Measurements from ENCODE around the gene NUP93.

DNA sequence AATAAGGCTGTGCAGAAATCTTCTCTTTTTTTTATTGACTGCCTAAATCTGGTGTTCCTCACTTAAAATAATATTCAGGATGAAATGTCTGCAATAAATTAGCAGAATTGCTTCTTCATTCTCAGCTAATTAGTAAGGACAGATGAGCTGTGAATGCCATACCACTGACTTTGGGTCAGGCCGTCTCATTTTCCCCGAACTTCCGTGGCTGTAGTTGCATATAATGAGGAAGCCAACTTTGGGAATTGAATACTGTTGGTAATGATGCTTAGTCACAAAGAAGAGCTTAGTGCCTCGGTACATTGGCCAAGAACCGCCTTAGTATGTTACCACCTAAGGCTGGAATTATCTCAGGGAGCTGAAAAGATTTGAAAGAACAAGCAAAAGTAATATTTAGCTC, 47.6 kb downstream of the NUP93 start:
- TF ChIP-seq HCFC1 (IDR thresholded peaks at IDR 0.05; ENCODE audit: low read depth, low read length), result no peak
- TF ChIP-seq, protein P1, sequence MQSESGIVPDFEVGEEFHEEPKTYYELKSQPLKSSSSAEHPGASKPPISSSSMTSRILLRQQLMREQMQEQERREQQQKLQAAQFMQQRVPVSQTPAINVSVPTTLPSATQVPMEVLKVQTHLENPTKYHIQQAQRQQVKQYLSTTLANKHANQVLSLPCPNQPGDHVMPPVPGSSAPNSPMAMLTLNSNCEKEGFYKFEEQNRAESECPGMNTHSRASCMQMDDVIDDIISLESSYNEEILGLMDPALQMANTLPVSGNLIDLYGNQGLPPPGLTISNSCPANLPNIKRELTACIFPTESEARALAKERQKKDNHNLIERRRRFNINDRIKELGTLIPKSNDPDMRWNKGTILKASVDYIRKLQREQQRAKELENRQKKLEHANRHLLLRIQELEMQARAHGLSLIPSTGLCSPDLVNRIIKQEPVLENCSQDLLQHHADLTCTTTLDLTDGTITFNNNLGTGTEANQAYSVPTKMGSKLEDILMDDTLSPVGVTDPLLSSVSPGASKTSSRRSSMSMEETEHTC (IDR thresholded peaks at IDR 0.05), result no peak
- TF ChIP-seq POLR2AphosphoS5 (IDR thresholded peaks at IDR 0.05; ENCODE audit: control insufficient read depth, insufficient read depth, low read depth, low read length), result no peak
- TF ChIP-seq, protein P2, sequence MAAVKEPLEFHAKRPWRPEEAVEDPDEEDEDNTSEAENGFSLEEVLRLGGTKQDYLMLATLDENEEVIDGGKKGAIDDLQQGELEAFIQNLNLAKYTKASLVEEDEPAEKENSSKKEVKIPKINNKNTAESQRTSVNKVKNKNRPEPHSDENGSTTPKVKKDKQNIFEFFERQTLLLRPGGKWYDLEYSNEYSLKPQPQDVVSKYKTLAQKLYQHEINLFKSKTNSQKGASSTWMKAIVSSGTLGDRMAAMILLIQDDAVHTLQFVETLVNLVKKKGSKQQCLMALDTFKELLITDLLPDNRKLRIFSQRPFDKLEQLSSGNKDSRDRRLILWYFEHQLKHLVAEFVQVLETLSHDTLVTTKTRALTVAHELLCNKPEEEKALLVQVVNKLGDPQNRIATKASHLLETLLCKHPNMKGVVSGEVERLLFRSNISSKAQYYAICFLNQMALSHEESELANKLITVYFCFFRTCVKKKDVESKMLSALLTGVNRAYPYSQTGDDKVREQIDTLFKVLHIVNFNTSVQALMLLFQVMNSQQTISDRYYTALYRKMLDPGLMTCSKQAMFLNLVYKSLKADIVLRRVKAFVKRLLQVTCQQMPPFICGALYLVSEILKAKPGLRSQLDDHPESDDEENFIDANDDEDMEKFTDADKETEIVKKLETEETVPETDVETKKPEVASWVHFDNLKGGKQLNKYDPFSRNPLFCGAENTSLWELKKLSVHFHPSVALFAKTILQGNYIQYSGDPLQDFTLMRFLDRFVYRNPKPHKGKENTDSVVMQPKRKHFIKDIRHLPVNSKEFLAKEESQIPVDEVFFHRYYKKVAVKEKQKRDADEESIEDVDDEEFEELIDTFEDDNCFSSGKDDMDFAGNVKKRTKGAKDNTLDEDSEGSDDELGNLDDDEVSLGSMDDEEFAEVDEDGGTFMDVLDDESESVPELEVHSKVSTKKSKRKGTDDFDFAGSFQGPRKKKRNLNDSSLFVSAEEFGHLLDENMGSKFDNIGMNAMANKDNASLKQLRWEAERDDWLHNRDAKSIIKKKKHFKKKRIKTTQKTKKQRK (IDR thresholded peaks at IDR 0.05; ENCODE audit: borderline replicate concordance, low read depth, low read length), result no peak
- TF ChIP-seq NRF1 (conservative IDR thresholded peaks at IDR 0.05 in 1 of 2, IDR thresholded peaks at IDR 0.05 in 1 of 2), result no peak
- no peak for TF ChIP-seq BMI1 (IDR thresholded peaks at IDR 0.05; ENCODE audit: low read length)
- TF ChIP-seq, protein P3, sequence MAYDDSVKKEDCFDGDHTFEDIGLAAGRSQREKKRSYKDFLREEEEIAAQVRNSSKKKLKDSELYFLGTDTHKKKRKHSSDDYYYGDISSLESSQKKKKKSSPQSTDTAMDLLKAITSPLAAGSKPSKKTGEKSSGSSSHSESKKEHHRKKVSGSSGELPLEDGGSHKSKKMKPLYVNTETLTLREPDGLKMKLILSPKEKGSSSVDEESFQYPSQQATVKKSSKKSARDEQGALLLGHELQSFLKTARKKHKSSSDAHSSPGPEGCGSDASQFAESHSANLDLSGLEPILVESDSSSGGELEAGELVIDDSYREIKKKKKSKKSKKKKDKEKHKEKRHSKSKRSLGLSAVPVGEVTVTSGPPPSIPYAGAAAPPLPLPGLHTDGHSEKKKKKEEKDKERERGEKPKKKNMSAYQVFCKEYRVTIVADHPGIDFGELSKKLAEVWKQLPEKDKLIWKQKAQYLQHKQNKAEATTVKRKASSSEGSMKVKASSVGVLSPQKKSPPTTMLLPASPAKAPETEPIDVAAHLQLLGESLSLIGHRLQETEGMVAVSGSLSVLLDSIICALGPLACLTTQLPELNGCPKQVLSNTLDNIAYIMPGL (CRISPR knock-in tag; IDR thresholded peaks at IDR 0.05), result no peak
- no peak for TF ChIP-seq RBM25 (IDR thresholded peaks at IDR 0.05; ENCODE audit: low read depth, low read length, severe bottlenecking)
- TF ChIP-seq, protein P4, sequence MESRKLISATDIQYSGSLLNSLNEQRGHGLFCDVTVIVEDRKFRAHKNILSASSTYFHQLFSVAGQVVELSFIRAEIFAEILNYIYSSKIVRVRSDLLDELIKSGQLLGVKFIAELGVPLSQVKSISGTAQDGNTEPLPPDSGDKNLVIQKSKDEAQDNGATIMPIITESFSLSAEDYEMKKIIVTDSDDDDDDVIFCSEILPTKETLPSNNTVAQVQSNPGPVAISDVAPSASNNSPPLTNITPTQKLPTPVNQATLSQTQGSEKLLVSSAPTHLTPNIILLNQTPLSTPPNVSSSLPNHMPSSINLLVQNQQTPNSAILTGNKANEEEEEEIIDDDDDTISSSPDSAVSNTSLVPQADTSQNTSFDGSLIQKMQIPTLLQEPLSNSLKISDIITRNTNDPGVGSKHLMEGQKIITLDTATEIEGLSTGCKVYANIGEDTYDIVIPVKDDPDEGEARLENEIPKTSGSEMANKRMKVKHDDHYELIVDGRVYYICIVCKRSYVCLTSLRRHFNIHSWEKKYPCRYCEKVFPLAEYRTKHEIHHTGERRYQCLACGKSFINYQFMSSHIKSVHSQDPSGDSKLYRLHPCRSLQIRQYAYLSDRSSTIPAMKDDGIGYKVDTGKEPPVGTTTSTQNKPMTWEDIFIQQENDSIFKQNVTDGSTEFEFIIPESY (CRISPR knock-in tag; IDR thresholded peaks at IDR 0.05), result no peak

All from K562 (cell line).